ENCODE measurements around the gene GPA33. TPM values are rescaled to one million over a fixed set of nuclear protein-coding genes. Genes with fewer than 3 reads are reported as not detected.

Gene GPA33
- polyA plus RNA-seq, 1 donor from 2014 or later = 0.14 TPM

- Histone ChIP-seq H3K9me2 (ENCODE audit: insufficient read depth, low read length) (no peaks in the 10 kb centered on the region), H3K36me3 (ENCODE audit: insufficient read depth, low read length) (no peaks in the 10 kb centered on the region), H3K9me3 (ENCODE audit: low read length) (no peaks in the 10 kb centered on the region), H3K4me3 (ENCODE audit: low read length) (no peak overlapping the region), H3K27ac (ENCODE audit: low read length) (no peak overlapping the region), H3K27me3 (ENCODE audit: insufficient read depth, low read depth, low read length) (peaks cover 21% of the 10 kb centered on the region), H2AFZ (ENCODE audit: low read depth, low read length) (no peak overlapping the region), H3K9ac (ENCODE audit: low read length) (no peak overlapping the region), H4K20me1 (ENCODE audit: insufficient read depth) (no peaks in the 10 kb centered on the region), H3F3A (ENCODE audit: insufficient read depth, low read length, poor library complexity, severe bottlenecking) (no peaks in the 10 kb centered on the region), H3K4me2 (ENCODE audit: low read length) (no peak overlapping the region), H3K79me2 (replicated peaks; ENCODE audit: insufficient read depth, low read length) (no peaks in the 10 kb centered on the region)
- TF ChIP-seq POLR2AphosphoS5 (IDR thresholded peaks at IDR 0.05) = no peak
- no peak for TF ChIP-seq TAF1 (IDR thresholded peaks at IDR 0.05; ENCODE audit: low read depth)
- TF ChIP-seq RAD21 (conservative IDR thresholded peaks at IDR 0.05) = no peak
- no peak for TF ChIP-seq EP300 (conservative IDR thresholded peaks at IDR 0.05; ENCODE audit: poor library complexity, severe bottlenecking)
Measured at GRCh38 chr1:167119696-167120095, 29.5 kb upstream of the GPA33 start.

DNA sequence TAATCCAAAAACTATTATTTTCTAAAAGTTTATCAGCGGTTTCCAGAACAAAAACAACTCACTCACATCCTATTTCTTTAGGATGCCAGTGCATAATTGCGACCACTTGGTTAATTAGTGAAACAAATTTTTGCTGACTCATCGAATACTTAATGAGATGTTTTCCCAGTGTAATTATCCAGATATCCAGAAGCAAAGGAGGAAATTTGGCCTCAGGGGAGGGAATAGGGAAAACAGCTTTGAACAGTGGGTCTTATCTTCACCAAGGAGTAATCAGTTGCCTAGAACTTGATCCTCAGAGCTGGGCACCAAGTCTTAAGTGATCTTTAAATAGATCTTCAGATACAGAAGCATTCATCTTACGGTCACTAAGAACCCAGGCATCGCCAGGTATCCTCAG, 28.0 kb upstream of the GPA33 start:
- Histone ChIP-seq H3K4me2 (ENCODE audit: low read length) (no peak overlapping the region), H3K4me3 (ENCODE audit: low read length) (no peak overlapping the region)

More for the DNA sequence above, 28.0 kb upstream of the GPA33 start:
- H3K27ac ChIP-seq (ENCODE audit: low read length) = no peak overlapping the region
- H2AFZ ChIP-seq (ENCODE audit: low read depth, low read length) = no peak overlapping the region
- H3K79me2 ChIP-seq (replicated peaks; ENCODE audit: insufficient read depth, low read length) = no peaks in the 10 kb centered on the region
- H3K9me2 ChIP-seq (ENCODE audit: insufficient read depth, low read length) = no peaks in the 10 kb centered on the region
- H3F3A ChIP-seq (ENCODE audit: insufficient read depth, low read length, poor library complexity, severe bottlenecking) = no peaks in the 10 kb centered on the region
- H3K9me3 ChIP-seq (ENCODE audit: low read length) = no peaks in the 10 kb centered on the region
- TF ChIP-seq, protein P1, sequence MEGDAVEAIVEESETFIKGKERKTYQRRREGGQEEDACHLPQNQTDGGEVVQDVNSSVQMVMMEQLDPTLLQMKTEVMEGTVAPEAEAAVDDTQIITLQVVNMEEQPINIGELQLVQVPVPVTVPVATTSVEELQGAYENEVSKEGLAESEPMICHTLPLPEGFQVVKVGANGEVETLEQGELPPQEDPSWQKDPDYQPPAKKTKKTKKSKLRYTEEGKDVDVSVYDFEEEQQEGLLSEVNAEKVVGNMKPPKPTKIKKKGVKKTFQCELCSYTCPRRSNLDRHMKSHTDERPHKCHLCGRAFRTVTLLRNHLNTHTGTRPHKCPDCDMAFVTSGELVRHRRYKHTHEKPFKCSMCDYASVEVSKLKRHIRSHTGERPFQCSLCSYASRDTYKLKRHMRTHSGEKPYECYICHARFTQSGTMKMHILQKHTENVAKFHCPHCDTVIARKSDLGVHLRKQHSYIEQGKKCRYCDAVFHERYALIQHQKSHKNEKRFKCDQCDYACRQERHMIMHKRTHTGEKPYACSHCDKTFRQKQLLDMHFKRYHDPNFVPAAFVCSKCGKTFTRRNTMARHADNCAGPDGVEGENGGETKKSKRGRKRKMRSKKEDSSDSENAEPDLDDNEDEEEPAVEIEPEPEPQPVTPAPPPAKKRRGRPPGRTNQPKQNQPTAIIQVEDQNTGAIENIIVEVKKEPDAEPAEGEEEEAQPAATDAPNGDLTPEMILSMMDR (IDR thresholded peaks at IDR 0.05; ENCODE audit: poor library complexity, severe bottlenecking) = no peak
- TF ChIP-seq EP300 (conservative IDR thresholded peaks at IDR 0.05; ENCODE audit: poor library complexity, severe bottlenecking) (no peak), REST (IDR thresholded peaks at IDR 0.05; ENCODE audit: borderline replicate concordance) (no peak)
- peaks cover 21% of the 10 kb centered on the region for H3K27me3 ChIP-seq (ENCODE audit: insufficient read depth, low read depth, low read length)
- H3K36me3 ChIP-seq (ENCODE audit: insufficient read depth, low read length) = no peaks in the 10 kb centered on the region
- H3K9ac ChIP-seq (ENCODE audit: low read length) = no peak overlapping the region
- no peaks in the 10 kb centered on the region for H4K20me1 ChIP-seq (ENCODE audit: insufficient read depth)

All from neural cell (in vitro differentiated cells).